Erythroblast (primary cell): ENCODE measurements around the gene MAPK6.

Experiments used
- DNase-seq, 2 experiments: peaks; one replicate each; lab custom pipeline; 2025; lab: John Stamatoyannopoulos, UW
- GATA1 ChIP-seq: IDR thresholded peaks from 2 replicates; pipeline ENCODE4 v1.6.1; 2011; ENCODE audit warnings: low read depth, mild to moderate bottlenecking, control low read depth, low read length, moderate library complexity
- POLR2A ChIP-seq: IDR thresholded peaks from 2 replicates; pipeline ENCODE4 v1.6.1; 2011; ENCODE audit warnings: mild to moderate bottlenecking, low read length

The MAPK6 gene

DNA sequence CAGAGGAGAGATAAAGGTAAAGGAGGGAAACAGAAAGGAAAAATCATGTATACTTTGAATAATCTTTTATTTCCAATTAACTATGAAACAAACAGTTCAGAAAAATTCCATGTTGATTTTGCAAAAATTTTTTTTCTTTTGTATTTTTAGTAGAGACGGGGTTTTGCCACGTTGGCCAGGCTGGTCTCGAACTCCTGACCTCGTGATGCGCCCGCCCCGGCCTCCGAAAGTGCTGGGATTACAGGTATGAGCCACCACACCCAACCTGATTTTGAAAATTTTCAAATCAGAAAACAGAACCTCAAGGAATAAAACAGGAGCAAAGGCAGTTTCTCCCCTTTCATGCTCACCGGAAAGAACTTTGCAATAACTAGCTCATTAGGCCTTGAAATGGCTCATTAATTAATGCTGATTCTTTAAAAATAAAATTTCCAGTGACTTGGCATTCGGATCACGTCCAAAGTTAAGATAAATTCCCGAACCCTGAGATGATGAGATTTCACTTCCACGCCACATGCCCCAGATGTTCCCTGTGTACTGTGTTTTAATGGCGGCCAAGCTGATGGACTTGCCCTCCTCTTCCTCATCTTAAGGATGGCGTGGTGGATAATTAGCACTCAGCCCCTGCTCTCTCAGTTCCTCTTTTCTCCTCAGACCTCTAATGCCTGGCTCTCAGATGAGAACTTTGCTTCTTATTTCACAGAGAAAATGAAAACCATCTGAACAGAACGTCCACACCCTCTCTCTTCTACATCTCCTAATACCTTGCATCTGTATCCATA lies 82.7 kb downstream of the MAPK6 start:
- TF ChIP-seq GATA1 (no peak), POLR2A (no peak)
- DNase-seq = no peak

DNA sequence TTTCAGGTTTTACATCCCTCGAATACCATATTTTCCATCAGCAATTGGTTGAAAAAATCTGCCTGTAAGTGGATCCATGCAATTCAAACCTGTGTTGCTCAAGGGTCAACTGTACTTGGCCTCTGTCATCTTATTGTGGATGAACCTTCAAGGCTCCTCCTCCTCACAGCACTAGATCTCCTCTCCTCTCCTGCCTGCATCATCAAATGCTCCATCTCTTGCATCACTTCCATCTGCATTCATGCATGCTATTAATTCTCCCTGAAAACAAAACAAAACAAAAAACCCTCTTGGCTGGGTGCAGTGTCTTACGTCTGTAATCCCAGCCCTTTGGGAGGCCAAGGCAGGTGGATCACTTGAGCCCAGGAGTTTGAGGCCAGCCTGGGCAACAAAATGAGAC lies 83.4 kb downstream of the MAPK6 start:
- DNase-seq = no peak
- TF ChIP-seq GATA1 = no peak
- no peak for TF ChIP-seq POLR2A

DNA sequence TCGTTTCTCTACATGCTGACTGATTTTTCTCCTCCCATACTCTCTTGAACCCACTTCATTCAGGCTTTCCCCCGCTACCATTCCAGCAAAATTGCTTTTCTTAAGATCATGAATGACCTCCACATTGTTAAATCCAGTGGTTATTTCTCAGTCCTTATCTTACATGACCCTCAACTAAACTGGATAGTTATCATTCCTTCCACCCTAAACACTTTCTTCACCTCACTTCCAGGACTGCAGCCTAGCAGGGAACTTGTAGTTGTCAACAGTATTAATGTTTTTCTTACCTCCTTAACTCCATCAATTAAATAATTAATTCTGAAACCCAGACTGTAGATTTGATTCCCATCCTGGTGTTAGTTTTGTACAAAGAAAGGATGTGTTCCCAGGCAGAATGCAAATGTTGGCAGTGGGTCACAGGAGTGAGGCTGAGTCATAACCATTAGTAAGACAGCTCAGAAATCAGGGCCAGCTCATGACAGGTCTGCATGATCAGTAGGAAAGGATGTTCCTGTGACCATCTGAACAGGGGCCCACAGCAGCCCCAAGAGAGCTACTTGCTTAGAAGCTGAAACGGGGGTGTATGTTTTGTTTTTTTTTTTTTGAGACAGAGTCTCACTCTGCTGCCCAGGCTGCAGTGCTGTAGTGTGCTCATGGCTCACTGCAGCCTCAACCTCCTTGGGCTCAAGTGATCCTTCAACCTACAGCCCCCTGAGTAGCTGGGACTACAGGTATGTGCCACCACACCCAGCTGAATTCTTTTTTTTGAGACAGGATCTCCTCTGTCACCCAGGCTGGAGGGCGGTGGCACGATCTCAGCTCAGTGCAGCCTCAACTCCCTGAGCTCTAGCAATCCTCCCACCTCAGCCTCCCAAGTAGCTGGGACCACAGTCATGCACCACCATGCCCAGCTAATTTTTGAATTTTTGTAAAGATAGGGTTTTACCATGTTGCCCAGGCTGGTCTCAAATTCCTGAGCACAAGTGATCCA lies 84.5 kb downstream of the MAPK6 start:
- TF ChIP-seq GATA1 = no peak
- no peak for TF ChIP-seq POLR2A
- peak in 1 of 2 experiments; percentile 45 for DNase-seq

DNA sequence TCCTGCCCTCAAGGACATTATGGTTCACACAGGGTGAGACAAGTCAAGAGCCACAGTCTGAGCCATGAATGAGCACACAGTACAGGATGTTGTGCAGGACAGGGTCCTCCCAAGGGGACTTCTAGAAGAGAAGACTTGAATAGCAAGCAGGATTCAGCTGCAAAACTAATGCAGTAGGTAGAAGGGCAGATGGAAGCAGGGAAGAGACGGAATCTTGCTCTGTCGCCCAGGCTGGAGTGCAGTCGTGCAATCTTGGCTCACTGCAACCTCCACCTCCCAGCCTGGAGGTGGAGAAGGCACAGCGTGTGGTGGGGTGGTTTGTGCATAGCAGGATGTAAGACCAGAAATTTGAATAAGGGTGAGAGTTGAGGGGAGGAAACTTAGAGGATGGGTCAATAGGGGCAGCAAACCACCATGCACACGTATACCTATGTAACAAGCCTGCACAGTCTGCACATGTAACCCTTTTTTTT lies 85.5 kb downstream of the MAPK6 start:
- no peak for DNase-seq
- TF ChIP-seq POLR2A = no peak
- no peak for TF ChIP-seq GATA1

DNA sequence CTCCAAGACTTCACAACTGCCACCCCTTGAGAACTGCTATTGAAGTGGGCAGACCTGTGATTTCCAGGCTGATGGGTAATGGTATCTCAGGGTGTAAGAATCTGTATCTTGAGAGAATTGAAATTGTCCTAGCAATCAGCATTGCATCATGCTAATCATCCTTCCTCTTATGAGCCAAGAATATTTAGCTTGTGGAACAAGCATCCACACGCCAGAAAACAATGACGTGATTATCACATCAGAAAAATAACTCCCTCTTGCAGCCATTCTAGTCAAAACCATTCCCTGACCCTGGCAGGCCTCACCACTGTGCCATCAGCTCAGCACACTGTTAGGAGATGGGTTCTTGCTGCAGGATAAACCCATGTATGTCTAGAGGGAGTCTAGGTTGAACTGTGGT lies 86.8 kb downstream of the MAPK6 start:
- no peak for TF ChIP-seq GATA1
- TF ChIP-seq POLR2A = no peak
- no peak for DNase-seq

DNA sequence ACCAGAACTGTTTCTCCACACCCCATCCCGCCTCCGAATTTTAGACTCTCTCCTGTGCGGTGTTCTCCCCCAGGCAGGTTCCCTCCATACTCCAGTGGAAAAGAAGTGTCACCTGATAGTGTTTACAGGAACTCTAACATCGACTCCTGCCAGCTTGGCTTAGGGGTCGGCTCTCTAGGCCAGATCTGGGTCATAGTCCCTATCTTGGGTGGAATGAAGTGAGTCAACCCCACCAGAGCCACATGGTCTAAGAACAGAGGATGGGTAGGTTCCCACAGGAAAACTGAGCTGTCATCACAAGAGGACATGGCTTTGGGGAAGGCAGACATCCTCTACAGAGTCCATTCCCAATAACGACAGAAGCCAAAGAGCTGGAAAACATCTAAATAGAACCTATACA lies 87.6 kb downstream of the MAPK6 start:
- DNase-seq = no peak
- TF ChIP-seq GATA1 = no peak
- TF ChIP-seq POLR2A = no peak

DNA sequence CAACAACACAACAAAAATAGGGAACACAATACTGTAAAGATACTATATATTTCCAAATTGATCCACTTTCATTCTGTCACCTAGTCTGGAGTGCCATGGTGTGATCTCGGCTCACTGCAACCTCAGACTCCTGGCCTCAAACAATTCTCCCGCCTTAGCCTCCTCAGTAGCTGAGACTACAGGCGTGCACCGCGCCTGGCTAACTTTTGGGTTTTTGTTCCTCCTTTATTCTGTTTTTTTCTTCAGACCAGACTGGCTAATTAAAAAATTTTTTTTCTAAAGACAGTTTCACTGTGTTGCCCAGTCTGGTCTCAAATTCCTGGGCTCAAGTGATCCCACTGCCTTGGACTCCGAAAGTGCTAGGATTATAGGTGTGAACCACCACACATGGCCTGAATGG lies 88.2 kb downstream of the MAPK6 start:
- TF ChIP-seq GATA1 (no peak), POLR2A (no peak)
- no peak for DNase-seq

DNA sequence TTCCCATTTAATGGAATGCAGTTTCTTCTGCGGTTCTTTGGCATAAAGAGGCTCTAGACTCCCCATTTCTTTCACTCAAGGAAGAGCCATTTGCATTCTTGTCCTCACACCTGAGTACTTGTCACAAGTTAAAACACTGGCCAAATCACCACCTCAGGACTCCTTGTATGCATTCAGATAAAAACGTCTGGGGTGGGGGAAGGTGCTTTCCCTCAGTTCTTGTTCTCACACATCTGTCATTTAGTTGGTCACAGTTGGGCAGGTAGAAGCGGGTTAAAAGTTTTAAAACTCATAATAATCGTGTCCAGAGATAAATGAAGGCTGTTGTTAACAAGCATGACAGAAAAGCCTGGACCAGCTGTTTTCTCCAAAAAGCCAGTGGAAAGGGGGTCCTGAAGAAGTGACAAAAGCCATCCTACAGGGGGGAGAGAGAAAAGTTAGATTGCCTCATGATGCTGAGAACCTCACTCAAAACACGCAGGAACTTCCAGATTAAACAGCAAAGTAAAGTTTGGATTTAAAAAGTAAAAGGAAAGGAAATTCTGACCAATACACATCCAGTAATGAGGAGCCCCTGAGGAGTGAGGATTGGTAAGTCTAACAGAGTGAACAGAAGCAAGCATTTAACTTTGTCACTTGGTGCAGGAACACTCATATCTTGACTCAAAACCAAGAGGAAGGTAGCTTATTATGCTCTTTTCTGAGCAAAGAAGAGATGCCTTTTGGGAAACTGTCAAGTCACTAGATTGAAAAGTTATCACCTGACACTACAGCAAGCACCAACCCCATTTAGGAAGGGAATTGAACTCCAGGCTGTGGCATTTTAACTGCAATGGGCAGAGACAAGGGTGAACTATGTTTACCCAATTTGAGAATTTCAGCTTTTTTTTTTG lies 90.8 kb downstream of the MAPK6 start:
- TF ChIP-seq GATA1 (no peak), POLR2A (no peak)
- DNase-seq = no peak

DNA sequence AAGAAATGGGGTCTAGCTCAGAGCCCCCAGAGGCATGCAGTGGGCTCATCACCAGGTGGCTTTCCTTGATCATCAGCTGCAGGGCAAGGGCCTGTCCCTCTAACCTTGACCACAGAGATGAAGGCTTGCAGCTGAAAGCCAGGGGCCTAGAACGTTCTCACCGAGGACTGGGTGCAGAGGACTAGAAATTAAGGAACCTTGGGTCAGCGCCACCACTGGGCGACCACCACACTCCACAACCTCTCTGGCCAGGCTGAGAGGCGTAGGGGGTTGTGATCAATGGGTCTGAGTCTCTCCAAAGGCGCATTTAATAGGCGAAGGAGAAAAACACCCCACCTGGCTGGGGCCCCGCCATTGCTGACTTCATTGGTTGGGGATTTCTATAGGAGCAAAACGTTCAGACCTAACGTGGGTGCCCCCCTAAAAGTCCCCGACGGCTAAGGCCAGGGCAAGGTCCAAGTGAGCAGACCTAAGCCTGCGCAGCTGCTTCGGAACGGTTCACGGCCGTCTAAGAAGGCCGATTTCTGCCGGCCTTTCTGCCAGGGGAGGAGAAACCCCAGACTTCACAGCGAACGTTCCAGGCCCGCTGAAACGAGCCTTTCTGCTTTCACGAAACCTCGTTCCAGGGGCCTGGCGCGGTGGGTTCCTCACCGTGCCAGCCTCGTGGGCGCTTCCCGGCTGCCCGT lies 92.6 kb downstream of the MAPK6 start:
- TF ChIP-seq GATA1 (no peak), POLR2A (no peak)
- DNase-seq = no peak

DNA sequence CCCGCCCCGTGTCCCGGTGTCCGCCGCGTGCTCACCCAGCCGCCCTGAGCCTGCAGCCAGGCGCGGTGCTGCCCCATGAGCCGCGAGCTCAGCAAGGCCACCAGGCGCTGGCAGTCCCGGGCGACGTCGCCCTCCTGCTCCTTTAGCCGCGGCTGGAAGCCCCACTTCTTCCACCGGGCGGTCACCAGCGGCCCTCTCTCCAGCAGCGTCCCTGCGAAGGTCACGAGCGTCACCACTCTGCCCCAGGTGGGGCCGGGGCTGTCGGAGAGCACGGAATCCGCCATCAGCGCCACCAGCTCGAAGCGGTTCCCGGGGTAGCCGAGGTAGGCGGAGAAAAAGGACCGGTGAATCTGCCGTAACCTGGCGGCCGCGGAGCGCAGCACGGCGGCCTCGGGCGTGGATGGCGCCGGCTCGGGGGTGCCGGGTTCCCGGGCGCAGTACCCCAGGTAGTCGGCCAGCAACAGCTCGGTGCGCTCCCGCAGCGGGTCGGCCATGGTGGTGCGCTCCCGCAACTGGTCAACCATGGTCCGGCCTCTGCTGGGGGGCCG lies 93.3 kb downstream of the MAPK6 start:
- TF ChIP-seq GATA1 (no peak), POLR2A (no peak)
- peak in 1 of 2 experiments; percentile 24 for DNase-seq

DNA sequence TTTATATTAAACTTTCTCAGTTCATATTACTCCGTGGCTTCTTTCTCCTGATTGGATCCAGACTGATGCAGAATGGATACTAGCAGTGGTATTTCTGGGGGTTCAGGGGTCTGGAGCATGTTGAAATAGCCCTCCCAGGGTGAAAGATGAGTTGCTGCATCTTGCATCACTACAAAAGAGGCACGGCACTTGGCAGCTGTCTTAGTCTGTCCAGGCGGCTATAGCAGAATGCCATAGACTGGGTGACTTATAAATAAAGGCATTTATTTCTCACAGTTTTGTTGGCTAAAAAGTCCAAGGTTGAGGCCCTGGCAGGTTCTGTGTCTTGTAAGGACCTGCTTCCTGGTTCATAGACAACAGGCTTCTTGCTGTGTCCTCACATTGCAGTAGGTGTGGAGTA lies 94.2 kb downstream of the MAPK6 start:
- peak in 1 of 2 experiments; percentile 5 for DNase-seq
- TF ChIP-seq GATA1 = no peak
- no peak for TF ChIP-seq POLR2A

DNA sequence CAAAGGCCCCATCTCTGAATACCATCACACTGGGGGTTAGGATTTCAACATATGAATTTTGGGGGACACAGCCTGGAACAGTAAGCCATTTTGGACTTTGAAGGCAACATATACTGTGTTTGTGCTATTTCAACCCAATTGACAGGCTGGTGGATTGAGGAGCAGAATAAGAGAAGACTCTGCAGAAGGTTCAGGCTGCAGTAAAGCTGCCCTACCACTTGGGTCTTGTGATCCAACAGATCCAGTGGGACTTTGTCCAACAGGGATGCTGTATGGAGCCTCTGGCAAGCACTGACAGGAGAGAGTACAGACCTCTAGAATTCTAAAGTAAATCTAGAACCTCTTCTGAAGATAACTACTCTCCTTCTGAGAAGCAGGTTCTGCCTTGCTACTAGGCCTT lies 94.7 kb downstream of the MAPK6 start:
- TF ChIP-seq POLR2A = no peak
- no peak for TF ChIP-seq GATA1
- no peak for DNase-seq
